Fibroblast of villous mesenchyme (primary cell): ENCODE data around the gene EML6. TPM values are rescaled to one million over a fixed set of nuclear protein-coding genes. Genes with fewer than 3 reads are reported as not detected.

Source experiments
- DNase-seq: peaks from one replicate; pipeline ENCODE4 v3.0.0-alpha.2; 2010; ENCODE audit warnings: low read depth
- H3K4me3 ChIP-seq: 2 replicates; pipeline ENCODE4 v1.5.1; 2011; ENCODE audit warnings: low read depth, mild to moderate bottlenecking, low read length
- small RNA-seq: library from RNA; depleted of rRNA; stranded (forward); fragments of <200 nt; gene quantifications from one replicate; pipeline ENCODE3, GENCODE V24; 2012
- total RNA-seq: library from RNA; depleted of rRNA; stranded (reverse); fragments of >200 nt; gene quantifications from 2 replicates; pipeline ENCODE4 v1.2.3, GENCODE V29; 2012
- TF ChIP-seq, protein P1 (sequence below): IDR thresholded peaks from 2 replicates; pipeline ENCODE4 v1.5.1; 2012; ENCODE audit warnings: low read depth, mild to moderate bottlenecking, low read length; ENCODE audit not compliant: insufficient read depth

Gene EML6
- total RNA-seq, 1 donor: 1.3 TPM

DNA sequence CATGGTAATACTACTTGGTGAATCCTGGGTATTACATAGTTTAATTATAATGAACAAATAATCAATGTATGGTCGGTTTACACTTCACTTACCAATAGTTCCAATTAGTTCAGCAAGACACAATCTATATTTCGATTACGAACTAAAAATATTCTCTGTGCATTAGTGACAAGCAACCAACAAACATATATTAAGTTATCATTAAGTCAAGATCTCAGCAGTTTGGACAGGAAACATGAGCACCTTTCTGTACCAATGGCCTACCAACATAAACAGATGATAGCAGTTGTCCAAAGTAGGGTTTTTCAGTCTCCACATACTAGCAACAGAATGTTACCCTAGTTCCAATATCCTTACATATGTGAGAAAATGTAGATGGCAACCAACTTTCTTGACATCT, 294.0 kb downstream of the EML6 start:
- no peak overlapping the region for H3K4me3 ChIP-seq
- TF ChIP-seq, protein P1, sequence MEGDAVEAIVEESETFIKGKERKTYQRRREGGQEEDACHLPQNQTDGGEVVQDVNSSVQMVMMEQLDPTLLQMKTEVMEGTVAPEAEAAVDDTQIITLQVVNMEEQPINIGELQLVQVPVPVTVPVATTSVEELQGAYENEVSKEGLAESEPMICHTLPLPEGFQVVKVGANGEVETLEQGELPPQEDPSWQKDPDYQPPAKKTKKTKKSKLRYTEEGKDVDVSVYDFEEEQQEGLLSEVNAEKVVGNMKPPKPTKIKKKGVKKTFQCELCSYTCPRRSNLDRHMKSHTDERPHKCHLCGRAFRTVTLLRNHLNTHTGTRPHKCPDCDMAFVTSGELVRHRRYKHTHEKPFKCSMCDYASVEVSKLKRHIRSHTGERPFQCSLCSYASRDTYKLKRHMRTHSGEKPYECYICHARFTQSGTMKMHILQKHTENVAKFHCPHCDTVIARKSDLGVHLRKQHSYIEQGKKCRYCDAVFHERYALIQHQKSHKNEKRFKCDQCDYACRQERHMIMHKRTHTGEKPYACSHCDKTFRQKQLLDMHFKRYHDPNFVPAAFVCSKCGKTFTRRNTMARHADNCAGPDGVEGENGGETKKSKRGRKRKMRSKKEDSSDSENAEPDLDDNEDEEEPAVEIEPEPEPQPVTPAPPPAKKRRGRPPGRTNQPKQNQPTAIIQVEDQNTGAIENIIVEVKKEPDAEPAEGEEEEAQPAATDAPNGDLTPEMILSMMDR: no peak
- DNase-seq: no peak

DNA sequence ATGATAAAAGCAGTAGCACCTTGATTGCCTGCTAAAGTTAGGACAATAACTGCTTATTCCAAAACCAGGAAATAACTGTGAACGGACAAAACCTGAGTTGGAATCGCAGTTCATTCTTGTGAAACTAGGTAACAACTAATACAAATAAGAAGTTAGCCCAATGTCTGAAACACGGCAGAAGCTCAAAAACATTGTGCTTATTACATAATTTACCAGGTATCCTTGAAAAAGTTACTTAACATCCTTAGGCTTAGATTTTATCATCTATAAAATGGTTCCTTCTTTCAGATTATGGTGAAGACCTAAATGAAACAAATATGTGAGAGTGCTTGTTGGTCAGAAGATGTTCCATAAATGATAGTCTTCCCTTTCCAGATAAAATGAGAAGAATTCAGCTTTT, 294.4 kb downstream of the EML6 start:
- no peak for DNase-seq
- H3K4me3 ChIP-seq: no peak overlapping the region
- TF ChIP-seq, protein P1: no peak

DNA sequence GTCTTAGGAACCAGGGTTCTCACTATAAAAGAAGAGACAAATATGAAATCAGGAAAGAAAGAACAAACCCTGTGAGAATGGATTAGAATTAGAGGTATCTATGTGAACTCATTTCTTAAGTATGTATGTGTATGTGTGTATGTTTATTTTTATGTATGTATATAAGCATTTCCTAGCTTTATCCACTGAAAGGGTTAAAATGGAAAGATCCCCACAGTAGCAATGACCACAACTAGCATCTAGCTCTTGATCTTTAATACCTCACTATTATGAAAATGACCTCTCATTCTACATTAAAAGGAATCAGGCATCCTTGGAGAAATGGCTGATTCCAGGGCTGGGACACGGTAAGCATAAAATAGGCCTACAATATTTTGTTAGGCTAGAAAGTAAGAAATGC, 295.2 kb downstream of the EML6 start:
- no peak for DNase-seq
- H3K4me3 ChIP-seq: no peak overlapping the region
- TF ChIP-seq, protein P1: no peak

DNA sequence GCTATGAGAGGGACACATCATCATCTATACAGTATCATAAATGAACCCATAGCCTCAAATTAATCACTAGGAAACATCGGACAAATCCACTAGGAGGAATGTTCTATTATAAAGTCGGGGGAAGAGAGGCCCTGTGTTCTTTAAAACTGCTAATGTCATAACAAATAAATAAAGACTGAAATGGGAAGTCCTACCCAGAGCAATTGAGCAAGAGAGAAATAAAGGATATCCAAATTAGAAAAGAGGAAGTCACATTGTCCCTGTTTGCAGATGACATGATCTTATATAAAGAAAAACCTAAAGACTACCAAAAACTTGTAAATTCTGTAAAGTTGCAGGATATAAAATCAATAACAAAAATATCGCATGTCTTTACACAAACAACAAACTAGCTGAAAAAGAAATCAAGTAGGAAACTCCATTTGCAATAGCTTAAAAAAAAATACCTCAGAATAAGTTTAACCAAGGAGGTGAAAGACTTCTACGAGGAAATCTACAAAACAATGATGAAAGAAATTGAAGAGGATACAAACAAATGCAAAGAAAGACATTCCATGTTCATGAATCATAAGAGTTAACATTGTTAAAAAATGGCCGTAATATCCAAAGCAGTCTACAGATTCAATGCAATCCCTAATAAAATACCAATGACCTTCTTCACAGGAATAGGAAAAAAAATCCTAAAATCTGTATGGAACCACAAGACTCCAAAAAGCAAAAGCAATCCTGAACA, 296.2 kb downstream of the EML6 start:
- no peak overlapping the region for H3K4me3 ChIP-seq
- peak; percentile 30 for DNase-seq
- TF ChIP-seq, protein P1: no peak

Small RNA genes lying within 50 kb of the gene (small RNA-seq; reads per million reads assigned to genes)
- gene RNU6-433P (not detected), gene RNU7-81P (not detected)
